ENCODE measurements around the gene APBB1IP. TPM values are rescaled to one million over a fixed set of nuclear protein-coding genes. Genes with fewer than 3 reads are reported as not detected.

The APBB1IP gene
- polyA plus RNA-seq, 3 donors = 24.6 to 78.7 (median 45.4) TPM

GRCh38 chr10:26516540-26517101, 78.5 kb downstream of the APBB1IP start:
- Mint-ChIP-seq H3K27ac (peak overlapping the region in 4 of 7 donors; percentile 1 to 73 (median 31)), H3K9me3 (peaks cover 0 to 8% (median 3%) of the 10 kb centered on the region in 7 donors), H3K4me3 (no peak overlapping the region), H3K4me1 (peaks cover 3% of the 10 kb centered on the region), H3K27me3 (ENCODE audit: low read depth in 3 of 3) (no peaks in the 10 kb centered on the region), H3K36me3 (peaks cover 84 to 97% of the 10 kb centered on the region in 2 donors)
- TF ChIP-seq CTCF (IDR thresholded peaks at IDR 0.05) = no peak
- no peak for DNase-seq
- Histone ChIP-seq H3K9me3 (replicated peaks in 1 of 2; ENCODE audit: control insufficient read depth in 1 of 2, insufficient read depth in 1 of 2, low read length in 2 of 2) (no peaks in the 10 kb centered on the region), H3K4me2 (replicated peaks; ENCODE audit: extremely low read depth, low read length, poor library complexity, severe bottlenecking) (no peak overlapping the region), H3K9ac (ENCODE audit: insufficient read depth, low read length, poor library complexity, severe bottlenecking) (no peak overlapping the region), H3K4me1 (ENCODE audit: control insufficient read depth in 1 of 2, insufficient read depth in 2 of 2, low read length in 2 of 2) (no peaks in the 10 kb centered on the region), H3K36me3 (replicated peaks in 1 of 2; ENCODE audit: control insufficient read depth in 1 of 2, insufficient read depth in 2 of 2, low read length in 2 of 2) (peaks cover 84 to 99% of the 10 kb centered on the region in 2 donors), H3K4me3 (replicated peaks in 1 of 3; ENCODE audit: low read depth in 2 of 3, low read length in 3 of 3) (no peak overlapping the region), H4K20me1 (ENCODE audit: insufficient read depth, low read length) (peaks cover 89% of the 10 kb centered on the region), H3K79me2 (ENCODE audit: insufficient read depth, low read length) (peaks cover 43% of the 10 kb centered on the region), H3K27ac (ENCODE audit: low read depth in 1 of 2, low read length in 2 of 2) (peak overlapping the region in 1 of 2 donors; percentile 59), H2AFZ (ENCODE audit: insufficient read depth, low read depth, low read length, poor library complexity, severe bottlenecking) (no peak overlapping the region), H3K27me3 (ENCODE audit: control insufficient read depth in 2 of 2, insufficient read depth in 2 of 2, low read length in 2 of 2) (no peaks in the 10 kb centered on the region)
- intact Hi-C loops (cut with micrococcal nuclease) = no loop called here
- WGBS (ENCODE audit: insufficient coverage) = 60% methylated on average over 3 of the region's 11 CpGs

- 95% methylated on average over 4 of the region's 9 CpGs for WGBS (ENCODE audit: insufficient coverage)
- Histone ChIP-seq H3K79me2 (ENCODE audit: insufficient read depth, low read length) (peaks cover 38% of the 10 kb centered on the region), H3K4me1 (ENCODE audit: control insufficient read depth in 1 of 2, insufficient read depth in 2 of 2, low read length in 2 of 2) (no peaks in the 10 kb centered on the region), H3K4me2 (replicated peaks; ENCODE audit: extremely low read depth, low read length, poor library complexity, severe bottlenecking) (no peak overlapping the region), H3K9ac (ENCODE audit: insufficient read depth, low read length, poor library complexity, severe bottlenecking) (no peak overlapping the region), H2AFZ (ENCODE audit: insufficient read depth, low read depth, low read length, poor library complexity, severe bottlenecking) (no peak overlapping the region), H3K4me3 (replicated peaks in 1 of 3; ENCODE audit: low read depth in 2 of 3, low read length in 3 of 3) (no peak overlapping the region), H3K36me3 (replicated peaks in 1 of 2; ENCODE audit: control insufficient read depth in 1 of 2, insufficient read depth in 2 of 2, low read length in 2 of 2) (peaks cover 79 to 99% of the 10 kb centered on the region in 2 donors), H4K20me1 (ENCODE audit: insufficient read depth, low read length) (peaks cover 89% of the 10 kb centered on the region), H3K9me3 (replicated peaks in 1 of 2; ENCODE audit: control insufficient read depth in 1 of 2, insufficient read depth in 1 of 2, low read length in 2 of 2) (no peaks in the 10 kb centered on the region), H3K27me3 (ENCODE audit: control insufficient read depth in 2 of 2, insufficient read depth in 2 of 2, low read length in 2 of 2) (no peaks in the 10 kb centered on the region), H3K27ac (ENCODE audit: low read depth in 1 of 2, low read length in 2 of 2) (peak overlapping the region in 1 of 2 donors; percentile 59)
- Mint-ChIP-seq H3K4me3 (no peak overlapping the region), H3K9me3 (peaks cover 0 to 8% (median 3%) of the 10 kb centered on the region in 7 donors), H3K27me3 (ENCODE audit: low read depth in 3 of 3) (no peaks in the 10 kb centered on the region), H3K27ac (peak overlapping the region in 4 of 7 donors; percentile 37 to 61 (median 54)), H3K36me3 (peaks cover 80 to 96% of the 10 kb centered on the region in 2 donors), H3K4me1 (peaks cover 3% of the 10 kb centered on the region)
- TF ChIP-seq CTCF (IDR thresholded peaks at IDR 0.05) = no peak
- intact Hi-C loops (cut with micrococcal nuclease) = no loop called here
- no peak for DNase-seq
Measured at GRCh38 chr10:26517141-26517867, 79.2 kb downstream of the APBB1IP start.

Measured in CD14-positive monocyte (primary cell).